ENCODE results near the gene DOK1.

DOK1 gene

DNA sequence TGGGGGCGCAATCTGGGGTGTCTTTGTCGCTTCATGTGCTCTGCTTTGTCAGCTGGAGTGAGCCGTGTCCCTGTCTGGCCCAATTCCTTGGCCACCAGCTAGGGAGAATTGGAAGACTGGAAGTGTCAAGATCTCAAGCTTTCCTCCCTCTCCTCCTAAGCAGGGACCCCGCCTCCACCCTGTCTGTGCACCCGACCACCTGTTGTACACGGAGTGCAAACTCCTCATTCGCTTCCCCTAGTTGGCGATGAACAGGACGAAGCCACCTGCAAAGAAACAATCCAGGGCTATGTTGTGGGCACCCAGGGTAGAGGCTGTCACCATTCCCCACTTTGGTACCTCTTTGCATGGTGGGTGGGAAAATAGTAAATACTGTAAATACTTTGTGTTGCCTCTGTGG is 26.8 kb upstream of the DOK1 start:
- Histone ChIP-seq H3K4me1 (ENCODE audit: control insufficient read depth, insufficient read depth, low read length, poor library complexity, severe bottlenecking) (peaks cover 12% of the 10 kb centered on the region), H3K27ac (ENCODE audit: low read depth, low read length, severe bottlenecking) (no peak overlapping the region), H3K9me3 (ENCODE audit: control insufficient read depth, low read length) (no peaks in the 10 kb centered on the region), H3K36me3 (ENCODE audit: control insufficient read depth, insufficient read depth, low read length) (peaks cover 52% of the 10 kb centered on the region), H3K4me3 (ENCODE audit: extremely low read depth, insufficient read depth, low read length, poor library complexity, severe bottlenecking) (peak overlapping the region; percentile 98)
- 95 to 98% methylated on average over 6 to 7 of the region's 9 CpGs for WGBS, 2 experiments (ENCODE audit: insufficient coverage in 2 of 2)

DNA sequence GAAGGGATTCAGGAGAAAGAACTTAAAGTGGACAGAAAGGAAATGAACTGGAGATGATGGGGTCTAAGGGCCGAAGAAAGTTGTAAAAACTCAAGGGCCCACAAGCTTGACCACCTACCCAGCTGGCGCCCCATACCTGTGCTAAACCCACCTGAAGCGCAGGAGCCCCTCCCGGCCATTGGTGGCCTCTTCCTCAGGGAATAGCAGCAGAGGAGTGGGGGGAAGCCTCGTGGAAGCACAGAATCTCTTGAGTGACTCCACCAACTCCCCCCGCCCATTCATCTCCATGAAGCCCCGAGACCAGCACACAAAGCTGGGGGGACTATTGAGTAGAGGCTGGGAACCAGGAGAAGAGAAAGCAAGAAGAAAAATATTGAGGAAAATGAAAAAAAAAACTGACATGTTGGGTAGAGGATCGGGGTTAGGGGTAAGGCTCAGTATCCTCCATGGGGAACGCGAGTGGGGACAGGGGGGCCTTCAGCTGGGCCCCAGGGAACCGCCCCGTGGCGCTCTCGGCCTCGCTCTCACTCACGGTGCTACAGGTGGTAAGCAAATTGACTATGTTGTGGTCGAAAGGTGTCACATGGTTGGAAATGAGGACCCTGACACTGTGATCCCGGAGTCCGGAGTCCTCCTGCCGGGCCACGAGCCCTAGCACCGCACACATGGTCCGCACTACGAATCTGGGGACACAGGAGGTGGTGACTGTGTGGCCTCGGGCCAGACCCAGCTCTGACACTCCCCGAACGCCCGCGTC is 25.7 kb upstream of the DOK1 start:
- H3K4me1 ChIP-seq (ENCODE audit: control insufficient read depth, insufficient read depth, low read length, poor library complexity, severe bottlenecking) = peaks cover 12% of the 10 kb centered on the region
- peak overlapping the region; percentile 64 for H3K27ac ChIP-seq (ENCODE audit: low read depth, low read length, severe bottlenecking)
- H3K36me3 ChIP-seq (ENCODE audit: control insufficient read depth, insufficient read depth, low read length) = peaks cover 62% of the 10 kb centered on the region
- 0 to 10% methylated on average over 16 to 22 of the region's 29 CpGs for WGBS, 2 experiments (ENCODE audit: insufficient coverage in 2 of 2)
- H3K9me3 ChIP-seq (ENCODE audit: control insufficient read depth, low read length) = no peaks in the 10 kb centered on the region
- H3K4me3 ChIP-seq (ENCODE audit: extremely low read depth, insufficient read depth, low read length, poor library complexity, severe bottlenecking) = peak overlapping the region; percentile 98

DNA sequence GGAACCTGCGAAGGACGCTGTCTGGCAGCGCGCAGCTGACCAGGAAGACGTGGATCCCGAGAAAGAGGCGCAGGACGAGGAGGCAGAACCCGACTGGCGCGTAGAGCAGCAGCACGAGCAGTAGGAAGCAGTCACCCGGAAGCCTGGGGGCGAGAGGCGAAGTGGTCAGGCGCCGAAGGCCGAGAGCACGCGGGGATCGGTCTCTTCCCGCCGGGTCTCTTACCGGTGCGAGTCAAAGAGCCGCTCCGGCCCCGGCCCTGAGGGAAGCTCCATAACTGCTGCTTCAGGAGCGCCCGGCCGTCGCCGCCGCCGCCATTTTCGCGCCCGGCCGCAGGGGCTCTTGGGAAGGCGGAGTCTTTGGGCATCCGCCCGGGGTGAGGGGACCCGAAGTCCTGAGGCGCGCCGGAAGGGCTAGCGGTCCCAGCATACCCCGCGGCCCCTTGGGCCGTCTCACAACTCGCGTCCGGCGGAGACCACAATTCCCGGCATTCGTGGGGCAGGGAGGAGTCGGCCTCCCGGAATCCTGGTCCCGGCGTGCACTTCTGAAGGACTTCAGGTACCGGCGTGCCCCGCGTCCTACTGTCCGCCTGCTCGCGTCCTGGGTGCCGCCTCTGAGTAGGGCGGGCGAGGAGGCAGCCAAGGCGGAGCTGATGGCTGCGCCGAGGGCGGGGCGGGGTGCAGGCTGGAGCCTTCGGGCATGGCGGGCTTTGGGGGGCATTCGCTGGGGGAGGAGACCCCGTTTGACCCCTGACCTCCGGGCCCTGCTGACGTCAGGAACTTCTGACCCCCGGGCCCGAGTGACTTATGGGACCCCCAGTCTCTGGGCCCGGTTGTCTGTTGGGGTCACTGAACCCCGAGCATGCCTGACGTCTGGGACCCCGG is 24.9 kb upstream of the DOK1 start, which contains the start of the genes AUP1 and HTRA2:
Gene AUP1 (minus strand): TSS at position 350 of the 882 bp plus-strand sequence. CDS start 77 bp downstream, at position 273.
Gene HTRA2 (plus strand): TSS at position 577 of the 882 bp plus-strand sequence. CDS start 74 bp downstream, at position 651.
- Histone ChIP-seq H3K27ac (ENCODE audit: low read depth, low read length, severe bottlenecking) (peak within 1 kb of the TSS; percentile 64), H3K4me3 (ENCODE audit: extremely low read depth, insufficient read depth, low read length, poor library complexity, severe bottlenecking) (peak within 1 kb of the TSS; percentile 98), H3K36me3 (ENCODE audit: control insufficient read depth, insufficient read depth, low read length) (peaks cover 68% of the 10 kb centered on the region), H3K9me3 (ENCODE audit: control insufficient read depth, low read length) (no peaks in the 10 kb centered on the region), H3K4me1 (ENCODE audit: control insufficient read depth, insufficient read depth, low read length, poor library complexity, severe bottlenecking) (peaks cover 12% of the 10 kb centered on the region)
- 0% methylated on average over 70 to 86 of the region's 87 CpGs for WGBS, 2 experiments (ENCODE audit: insufficient coverage in 2 of 2)

DNA sequence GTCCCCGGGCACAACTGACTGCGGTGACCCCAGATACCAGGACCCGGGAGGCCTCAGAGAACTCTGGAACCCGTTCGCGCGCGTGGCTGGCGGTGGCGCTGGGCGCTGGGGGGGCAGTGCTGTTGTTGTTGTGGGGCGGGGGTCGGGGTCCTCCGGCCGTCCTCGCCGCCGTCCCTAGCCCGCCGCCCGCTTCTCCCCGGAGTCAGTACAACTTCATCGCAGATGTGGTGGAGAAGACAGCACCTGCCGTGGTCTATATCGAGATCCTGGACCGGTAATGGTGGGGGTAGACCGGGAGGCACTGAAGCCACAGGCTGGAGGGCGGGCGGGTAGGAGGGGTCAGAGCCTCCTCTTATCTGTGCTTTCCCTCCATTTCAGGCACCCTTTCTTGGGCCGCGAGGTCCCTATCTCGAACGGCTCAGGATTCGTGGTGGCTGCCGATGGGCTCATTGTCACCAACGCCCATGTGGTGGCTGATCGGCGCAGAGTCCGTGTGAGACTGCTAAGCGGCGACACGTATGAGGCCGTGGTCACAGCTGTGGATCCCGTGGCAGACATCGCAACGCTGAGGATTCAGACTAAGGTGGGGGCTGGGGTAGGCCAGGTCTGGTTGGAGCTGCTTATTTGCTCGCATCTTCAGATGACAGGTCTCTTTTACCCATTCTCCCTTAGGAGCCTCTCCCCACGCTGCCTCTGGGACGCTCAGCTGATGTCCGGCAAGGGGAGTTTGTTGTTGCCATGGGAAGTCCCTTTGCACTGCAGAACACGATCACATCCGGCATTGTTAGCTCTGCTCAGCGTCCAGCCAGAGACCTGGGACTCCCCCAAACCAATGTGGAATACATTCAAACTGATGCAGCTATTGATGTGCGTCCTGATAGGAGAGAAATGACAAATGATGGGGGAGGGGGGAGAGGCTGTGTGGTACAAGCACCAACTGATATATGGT is 24.0 kb upstream of the DOK1 start:
- Histone ChIP-seq H3K4me1 (ENCODE audit: control insufficient read depth, insufficient read depth, low read length, poor library complexity, severe bottlenecking) (peaks cover 12% of the 10 kb centered on the region), H3K9me3 (ENCODE audit: control insufficient read depth, low read length) (no peaks in the 10 kb centered on the region), H3K27ac (ENCODE audit: low read depth, low read length, severe bottlenecking) (peak overlapping the region; percentile 49), H3K36me3 (ENCODE audit: control insufficient read depth, insufficient read depth, low read length) (peaks cover 65% of the 10 kb centered on the region), H3K4me3 (ENCODE audit: extremely low read depth, insufficient read depth, low read length, poor library complexity, severe bottlenecking) (peak overlapping the region; percentile 98)
- 16 to 17% methylated on average over 32 to 39 of the region's 54 CpGs for WGBS, 2 experiments (ENCODE audit: insufficient coverage in 2 of 2)

DNA sequence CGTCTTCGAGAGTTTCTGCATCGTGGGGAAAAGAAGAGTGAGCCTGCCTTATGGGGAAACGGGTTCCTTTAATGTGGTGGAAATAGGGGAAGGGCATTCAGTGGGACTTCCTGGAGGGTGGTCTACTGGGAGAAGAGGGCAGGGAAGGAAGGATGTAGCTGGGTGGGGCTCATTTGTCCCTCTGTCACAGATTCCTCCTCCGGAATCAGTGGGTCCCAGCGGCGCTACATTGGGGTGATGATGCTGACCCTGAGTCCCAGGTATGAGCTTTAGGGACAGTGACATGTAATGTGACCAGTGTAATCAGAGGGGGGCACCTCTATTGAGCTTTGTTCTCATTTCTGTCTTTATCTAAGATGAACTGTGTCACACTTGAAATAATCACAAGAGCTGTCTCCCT is 22.9 kb upstream of the DOK1 start:
- H3K36me3 ChIP-seq (ENCODE audit: control insufficient read depth, insufficient read depth, low read length) = peaks cover 55% of the 10 kb centered on the region
- H3K27ac ChIP-seq (ENCODE audit: low read depth, low read length, severe bottlenecking) = no peak overlapping the region
- peaks cover 12% of the 10 kb centered on the region for H3K4me1 ChIP-seq (ENCODE audit: control insufficient read depth, insufficient read depth, low read length, poor library complexity, severe bottlenecking)
- H3K4me3 ChIP-seq (ENCODE audit: extremely low read depth, insufficient read depth, low read length, poor library complexity, severe bottlenecking) = no peak overlapping the region
- WGBS, 2 experiments (ENCODE audit: insufficient coverage in 2 of 2) = 86 to 87% methylated on average over 4 to 7 of the region's 7 CpGs
- H3K9me3 ChIP-seq (ENCODE audit: control insufficient read depth, low read length) = no peaks in the 10 kb centered on the region

DNA sequence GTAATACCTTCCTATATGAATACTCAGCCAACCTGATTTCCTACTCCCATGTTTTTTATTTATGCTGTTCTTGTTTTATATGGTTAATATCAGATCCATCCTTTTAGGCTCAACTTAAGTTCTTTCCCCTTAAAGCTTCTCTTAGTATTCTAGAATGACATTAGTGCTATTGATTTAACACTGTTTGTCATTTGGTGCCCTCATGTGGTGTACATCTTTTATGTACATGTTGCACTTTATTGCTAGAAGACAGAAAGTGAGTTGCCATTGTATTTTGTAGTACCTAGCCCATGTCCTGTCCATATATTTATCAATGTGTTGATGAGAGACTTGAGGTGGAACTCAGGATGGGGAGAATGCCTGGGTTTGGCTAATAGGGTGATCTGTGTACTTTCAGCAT is 22.3 kb upstream of the DOK1 start:
- H3K27ac ChIP-seq (ENCODE audit: low read depth, low read length, severe bottlenecking) = no peak overlapping the region
- peaks cover 50% of the 10 kb centered on the region for H3K36me3 ChIP-seq (ENCODE audit: control insufficient read depth, insufficient read depth, low read length)
- H3K4me1 ChIP-seq (ENCODE audit: control insufficient read depth, insufficient read depth, low read length, poor library complexity, severe bottlenecking) = peaks cover 17% of the 10 kb centered on the region
- H3K4me3 ChIP-seq (ENCODE audit: extremely low read depth, insufficient read depth, low read length, poor library complexity, severe bottlenecking) = no peak overlapping the region
- no peaks in the 10 kb centered on the region for H3K9me3 ChIP-seq (ENCODE audit: control insufficient read depth, low read length)

DNA sequence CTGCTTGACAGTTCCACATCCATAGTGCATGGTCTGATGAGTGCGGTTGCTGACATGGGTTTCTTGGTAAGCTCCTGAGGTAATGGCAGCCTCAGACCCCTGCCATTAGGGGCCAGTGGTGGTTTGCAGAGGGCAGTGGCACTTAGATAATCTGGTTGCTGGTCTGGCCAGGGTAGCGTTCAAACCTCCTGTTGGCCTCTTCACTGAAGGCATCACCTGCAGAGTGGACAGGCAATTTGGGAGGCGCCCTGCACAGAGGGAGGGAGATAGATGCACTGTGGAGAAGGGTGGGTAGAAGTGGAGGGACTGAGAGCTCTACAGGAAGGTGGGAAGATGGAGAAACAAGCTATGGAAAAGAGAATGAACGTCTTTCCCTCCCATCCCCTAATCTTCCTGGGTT is 21.1 kb upstream of the DOK1 start:
- peaks cover 37% of the 10 kb centered on the region for H3K36me3 ChIP-seq (ENCODE audit: control insufficient read depth, insufficient read depth, low read length)
- peaks cover 14% of the 10 kb centered on the region for H3K4me1 ChIP-seq (ENCODE audit: control insufficient read depth, insufficient read depth, low read length, poor library complexity, severe bottlenecking)
- no peak overlapping the region for H3K27ac ChIP-seq (ENCODE audit: low read depth, low read length, severe bottlenecking)
- 97 to 100% methylated on average over 4 of the region's 4 CpGs for WGBS, 2 experiments (ENCODE audit: insufficient coverage in 2 of 2)
- no peak overlapping the region for H3K4me3 ChIP-seq (ENCODE audit: extremely low read depth, insufficient read depth, low read length, poor library complexity, severe bottlenecking)
- no peaks in the 10 kb centered on the region for H3K9me3 ChIP-seq (ENCODE audit: control insufficient read depth, low read length)

DNA sequence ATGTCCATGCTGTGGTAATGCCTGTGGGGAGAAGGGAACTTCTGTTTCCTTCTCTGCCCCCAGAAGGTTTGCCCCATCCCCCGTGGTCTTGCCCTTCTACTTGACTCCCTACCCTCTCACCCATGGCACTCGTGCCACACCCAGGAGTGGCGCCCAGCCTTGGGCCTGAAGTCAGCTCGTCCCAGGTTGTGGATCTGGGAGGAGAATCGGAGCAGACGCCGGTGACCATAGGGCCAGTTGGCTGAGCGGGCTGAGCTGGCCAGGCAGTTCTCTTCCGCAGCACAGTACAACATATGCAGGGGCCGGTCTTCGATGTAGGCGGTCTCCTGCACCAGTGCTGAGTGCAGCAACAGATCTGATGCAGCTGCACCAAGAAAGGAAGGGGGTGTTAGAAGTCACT is 20.1 kb upstream of the DOK1 start:
- 91 to 95% methylated on average over 10 of the region's 12 CpGs for WGBS, 2 experiments (ENCODE audit: insufficient coverage in 2 of 2)

DNA sequence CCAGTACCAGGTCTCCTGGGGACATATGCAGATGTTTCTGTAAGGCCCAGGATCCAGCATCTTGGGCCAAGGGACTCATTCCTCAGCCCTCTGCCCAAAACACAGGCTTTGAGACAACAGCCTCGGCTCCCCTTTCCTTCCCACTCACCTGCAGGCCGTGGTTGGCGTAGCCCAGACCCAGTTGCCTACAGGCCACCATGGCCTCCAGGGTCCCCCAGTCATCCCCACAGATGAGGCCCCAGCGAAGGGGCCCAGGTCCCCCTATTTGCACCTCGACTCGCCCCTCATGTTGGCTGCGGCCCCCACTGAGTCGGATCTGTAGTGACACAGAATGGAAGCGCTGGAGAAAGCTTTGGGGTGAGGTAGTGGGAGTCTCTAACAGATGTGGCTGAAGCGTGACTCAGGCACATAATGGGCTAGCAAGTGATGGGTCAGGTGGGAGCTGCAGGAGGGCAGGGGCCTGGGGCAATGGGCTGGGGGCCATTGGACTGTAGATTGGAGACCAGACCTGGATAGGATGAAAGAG is 19.0 kb upstream of the DOK1 start:
- Histone ChIP-seq H3K4me1 (ENCODE audit: control insufficient read depth, insufficient read depth, low read length, poor library complexity, severe bottlenecking) (peaks cover 9% of the 10 kb centered on the region), H3K9me3 (ENCODE audit: control insufficient read depth, low read length) (no peaks in the 10 kb centered on the region), H3K4me3 (ENCODE audit: extremely low read depth, insufficient read depth, low read length, poor library complexity, severe bottlenecking) (no peak overlapping the region), H3K36me3 (ENCODE audit: control insufficient read depth, insufficient read depth, low read length) (peaks cover 39% of the 10 kb centered on the region), H3K27ac (ENCODE audit: low read depth, low read length, severe bottlenecking) (no peak overlapping the region)
- 93 to 94% methylated on average over 5 to 8 of the region's 10 CpGs for WGBS, 2 experiments (ENCODE audit: insufficient coverage in 2 of 2)

More for the DNA sequence above, 20.1 kb upstream of the DOK1 start:
- no peak overlapping the region for H3K27ac ChIP-seq (ENCODE audit: low read depth, low read length, severe bottlenecking)
- no peaks in the 10 kb centered on the region for H3K9me3 ChIP-seq (ENCODE audit: control insufficient read depth, low read length)
- H3K4me1 ChIP-seq (ENCODE audit: control insufficient read depth, insufficient read depth, low read length, poor library complexity, severe bottlenecking) = peaks cover 9% of the 10 kb centered on the region
- peaks cover 35% of the 10 kb centered on the region for H3K36me3 ChIP-seq (ENCODE audit: control insufficient read depth, insufficient read depth, low read length)
- H3K4me3 ChIP-seq (ENCODE audit: extremely low read depth, insufficient read depth, low read length, poor library complexity, severe bottlenecking) = no peak overlapping the region
